T-helper 9 cell (primary cell): ENCODE measurements around the gene MRPL11.
"Not testable (repeated sequence)": the region's sequence is repeated elsewhere in the genome, so short reads cannot be mapped to it uniquely, and the experiment has no call there.

ENCODE experiments used
- DNase-seq: peaks from one replicate; pipeline ENCODE4 v3.0.0-alpha.2; 2020

The MRPL11 gene

DNA sequence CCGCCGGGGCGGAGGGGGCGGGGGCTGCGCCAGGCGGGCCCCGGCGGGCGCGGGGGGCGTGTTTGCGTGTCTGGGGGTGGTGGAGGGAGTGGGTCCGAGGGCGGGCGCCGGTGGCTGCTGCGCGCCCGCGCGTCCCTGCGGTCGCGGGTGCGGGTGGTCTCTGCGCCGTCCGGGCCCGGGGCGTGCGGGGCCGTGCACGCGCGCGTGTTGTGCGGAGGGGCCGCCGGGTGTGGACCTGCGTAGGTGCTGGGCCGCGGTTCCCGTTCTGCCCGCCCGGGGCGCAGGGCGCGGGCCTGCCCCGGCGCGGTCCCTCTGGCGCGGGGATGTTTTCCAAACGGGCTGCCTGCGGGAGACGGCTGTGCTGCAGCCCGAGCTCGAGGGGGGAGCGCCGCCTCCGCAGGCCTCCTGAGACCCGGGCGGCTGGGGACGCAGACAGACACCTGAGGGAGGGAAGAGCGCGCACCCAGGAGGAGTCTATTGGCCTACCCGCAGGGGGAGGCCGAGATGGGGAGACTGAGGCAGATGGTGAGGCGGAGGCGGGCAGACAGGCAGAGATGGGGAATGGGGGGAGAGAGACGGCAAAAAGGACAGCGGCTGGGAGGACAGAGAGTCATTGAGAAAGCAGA lies 28.5 kb upstream of the MRPL11 start:
- no peak for DNase-seq

GRCh38 chr11:66466225-66467033 lies 27.8 kb upstream of the MRPL11 start, which contains the start of gene PELI3:
Gene PELI3 (plus strand): TSS chr11:66466905. CDS start chr11:66468129, 1,224 bp downstream.
- peak; percentile 99 for DNase-seq

DNA sequence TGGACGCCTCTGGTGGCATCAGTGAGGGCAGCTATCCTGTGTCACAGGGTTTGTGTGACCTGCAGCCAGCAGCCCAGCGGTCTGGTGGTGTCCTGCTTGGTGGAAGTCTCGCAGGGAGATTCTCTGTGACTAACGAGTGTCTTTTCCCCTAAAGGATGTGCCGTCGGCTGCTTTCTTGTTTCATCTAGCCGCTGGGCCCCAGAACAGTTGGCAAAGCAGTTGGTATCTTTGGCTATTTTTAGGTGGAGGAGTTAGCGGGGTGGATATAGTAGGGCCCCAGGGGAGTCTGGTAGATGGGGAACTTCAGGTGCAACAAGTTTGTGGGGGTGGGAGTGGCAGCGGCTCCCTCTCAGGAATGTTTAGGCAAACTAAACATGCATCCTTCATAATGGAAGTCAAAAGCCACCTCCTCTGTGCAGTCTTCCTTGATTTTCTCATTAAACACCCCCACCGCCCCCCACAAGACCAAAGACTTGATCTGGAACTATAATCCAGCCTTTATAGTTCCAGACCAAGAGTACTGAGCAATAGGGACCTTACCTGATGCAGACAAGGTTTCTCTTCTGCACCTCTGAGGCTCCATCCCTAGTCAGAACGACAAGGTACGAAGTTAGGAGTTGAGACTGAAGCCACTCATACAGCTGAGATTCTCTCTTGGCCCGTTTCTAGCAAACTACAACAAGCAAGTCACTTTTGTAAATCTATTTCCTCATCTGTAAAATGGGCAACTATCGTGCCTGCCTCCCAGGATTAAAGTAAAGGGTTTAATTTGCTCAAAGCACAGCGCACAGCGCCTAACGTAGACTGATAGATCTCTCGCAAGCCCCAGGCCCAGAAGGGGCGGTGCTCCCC lies 27.0 kb upstream of the MRPL11 start:
- DNase-seq = no peak

GRCh38 chr11:66464916-66465315 lies 26.3 kb upstream of the MRPL11 start:
- DNase-seq = no peak

DNA sequence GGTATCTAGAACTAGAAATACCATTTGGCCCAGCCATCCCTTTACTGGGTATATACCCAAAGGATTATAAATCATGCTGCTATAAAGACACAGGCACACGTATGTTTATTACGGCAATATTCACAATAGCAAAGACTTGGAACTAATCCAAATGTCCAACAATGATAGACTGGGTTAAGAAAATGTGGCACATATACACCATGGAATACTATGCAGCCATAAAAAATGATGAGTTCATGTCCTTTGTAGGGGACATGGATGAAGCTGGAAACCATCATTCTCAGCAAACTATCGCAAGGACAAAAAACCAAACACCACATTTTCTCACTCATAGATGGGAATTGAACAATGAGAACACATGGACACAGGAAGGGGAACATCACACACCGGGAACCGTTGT lies 25.5 kb upstream of the MRPL11 start:
- not testable (repeated sequence) for DNase-seq

DNA sequence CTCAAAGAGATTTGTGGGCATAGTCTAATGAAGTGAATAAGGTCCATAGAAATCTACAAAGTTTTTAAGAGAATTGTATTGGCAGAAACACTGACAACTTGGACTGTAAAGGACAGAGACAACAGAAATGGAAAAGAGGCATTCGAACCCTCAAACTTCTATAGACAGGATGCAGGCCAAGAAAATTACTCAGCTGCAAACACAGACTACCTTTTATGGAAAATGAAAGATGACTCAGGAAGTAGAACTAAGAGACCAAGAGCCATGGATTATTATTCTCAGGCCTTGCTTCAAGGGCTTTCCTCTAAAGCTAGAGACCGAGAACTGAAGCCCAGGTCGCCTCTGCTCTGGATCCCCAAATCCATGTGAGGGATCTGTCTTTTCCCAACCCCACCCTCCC lies 24.3 kb upstream of the MRPL11 start:
- DNase-seq = no peak

GRCh38 chr11:66462010-66462409 lies 23.4 kb upstream of the MRPL11 start:
- no peak for DNase-seq

GRCh38 chr11:66459138-66459778 lies 20.6 kb upstream of the MRPL11 start:
- DNase-seq = no peak

DNA sequence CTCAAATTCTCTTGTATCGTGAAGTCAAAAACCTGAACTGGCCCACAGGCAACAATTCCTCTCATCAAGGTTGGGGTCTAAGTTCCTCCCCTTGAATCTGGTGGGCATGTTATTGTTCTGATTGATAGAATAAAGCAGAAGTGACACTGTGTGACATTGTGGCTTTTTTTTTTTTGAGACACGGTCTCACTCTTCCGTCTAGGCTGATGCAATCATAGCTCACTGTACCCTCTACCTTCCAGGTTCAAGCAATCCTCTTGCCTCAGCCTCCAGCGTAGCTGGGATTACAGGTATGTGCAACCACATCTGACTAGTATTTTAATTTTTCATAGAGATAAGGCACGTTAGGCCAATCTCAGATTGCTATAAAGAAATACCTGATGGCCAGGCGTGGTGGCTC lies 19.2 kb upstream of the MRPL11 start:
- DNase-seq = no peak

- DNase-seq = no peak
Observed at GRCh38 chr11:66454828-66455227, 16.2 kb upstream of the MRPL11 start.

DNA sequence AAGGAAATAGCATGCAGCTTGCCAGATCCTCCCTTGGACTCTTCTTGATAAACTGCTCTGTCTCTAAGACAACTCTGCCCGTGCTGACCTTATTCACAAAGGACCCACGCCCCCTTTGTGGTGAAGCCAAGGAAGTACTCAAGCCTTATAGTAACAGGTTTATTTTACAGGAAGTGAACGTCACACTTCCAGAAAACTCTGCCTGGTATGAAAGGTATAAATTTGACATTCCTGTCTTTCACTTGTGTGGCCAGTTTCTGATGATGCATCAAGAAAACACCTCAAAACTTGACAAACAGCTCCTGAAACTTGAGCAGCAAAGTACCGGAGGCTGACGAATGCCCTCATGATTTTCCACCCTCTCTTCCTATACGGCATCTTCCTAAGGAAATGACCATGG lies 15.6 kb upstream of the MRPL11 start:
- DNase-seq = no peak

DNA sequence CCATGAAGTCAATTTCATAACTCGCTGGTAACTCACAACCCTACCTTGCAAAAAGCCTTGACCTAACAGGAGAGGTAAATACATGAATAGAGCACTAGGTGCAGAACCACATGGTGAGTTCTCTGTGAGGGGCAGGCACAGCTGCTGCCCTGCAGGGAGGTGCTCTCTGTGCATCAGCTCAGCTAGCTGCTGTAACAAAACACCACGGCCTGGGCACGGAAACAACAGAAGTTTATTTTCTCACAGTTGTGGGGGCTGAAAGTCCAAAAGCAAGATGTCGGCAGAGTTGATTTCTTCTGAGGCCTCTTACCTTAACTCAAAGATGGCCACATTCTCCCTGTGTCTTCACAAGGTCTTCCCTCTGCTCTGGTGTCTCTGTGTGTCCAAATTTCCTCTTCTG lies 13.0 kb upstream of the MRPL11 start:
- no peak for DNase-seq

GRCh38 chr11:66450560-66450959 lies 11.9 kb upstream of the MRPL11 start:
- no peak for DNase-seq

DNA sequence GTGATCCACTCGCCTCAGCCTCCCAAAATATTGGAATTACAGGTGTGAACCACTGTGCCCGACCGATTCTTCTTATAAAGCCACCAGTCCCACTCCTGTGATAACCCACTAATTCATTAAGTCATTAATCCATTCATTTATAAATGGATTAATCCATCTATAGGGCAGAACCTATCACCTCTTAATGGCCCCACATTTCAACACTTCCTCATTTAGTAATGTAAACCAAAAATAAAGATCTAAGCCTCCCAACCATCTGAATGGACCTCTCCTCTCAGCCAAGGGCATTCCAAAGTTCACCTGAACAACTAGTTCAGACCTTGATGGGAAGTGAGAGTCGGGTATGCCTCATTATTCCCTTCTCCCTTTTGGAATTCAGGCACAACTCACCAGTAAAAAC lies 9.9 kb upstream of the MRPL11 start:
- no peak for DNase-seq

DNA sequence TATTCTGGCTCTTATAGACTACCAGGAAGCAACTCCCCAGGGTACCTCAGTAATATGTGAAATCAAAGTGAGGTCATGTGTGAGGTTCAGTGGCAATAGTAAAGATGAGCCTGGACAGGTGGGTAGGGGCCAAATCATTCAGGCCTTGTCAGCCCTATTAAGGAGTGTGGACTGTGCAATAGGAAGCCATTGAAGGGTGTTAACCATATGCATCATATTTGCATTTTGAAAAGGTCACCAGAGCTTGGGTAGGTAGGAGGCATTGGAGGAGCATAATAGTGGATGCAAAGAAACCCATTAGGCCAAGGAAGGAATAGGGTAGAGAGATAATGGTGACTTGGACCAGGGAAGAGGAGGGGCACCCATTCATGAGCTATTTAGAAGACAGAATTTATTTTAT lies 8.4 kb upstream of the MRPL11 start:
- DNase-seq = no peak

DNA sequence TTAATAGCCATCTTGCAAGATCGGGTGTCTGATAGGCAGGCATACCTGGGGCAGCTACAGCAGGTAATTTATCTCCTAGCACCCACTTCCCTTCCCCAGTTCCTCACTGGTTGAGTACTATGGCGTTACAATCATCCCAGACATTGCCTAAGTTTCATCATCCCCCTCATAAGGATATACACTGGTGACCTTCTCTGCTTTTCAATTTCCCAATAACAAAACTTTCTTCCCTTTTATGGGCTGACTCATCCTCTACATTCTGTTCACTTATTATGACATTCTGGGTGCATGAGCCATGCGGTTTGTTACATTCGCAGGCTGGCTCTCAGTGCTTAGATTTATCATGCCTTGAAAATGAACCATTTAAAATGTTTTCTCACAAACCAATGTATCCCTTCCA lies 5.0 kb upstream of the MRPL11 start:
- DNase-seq = no peak

DNA sequence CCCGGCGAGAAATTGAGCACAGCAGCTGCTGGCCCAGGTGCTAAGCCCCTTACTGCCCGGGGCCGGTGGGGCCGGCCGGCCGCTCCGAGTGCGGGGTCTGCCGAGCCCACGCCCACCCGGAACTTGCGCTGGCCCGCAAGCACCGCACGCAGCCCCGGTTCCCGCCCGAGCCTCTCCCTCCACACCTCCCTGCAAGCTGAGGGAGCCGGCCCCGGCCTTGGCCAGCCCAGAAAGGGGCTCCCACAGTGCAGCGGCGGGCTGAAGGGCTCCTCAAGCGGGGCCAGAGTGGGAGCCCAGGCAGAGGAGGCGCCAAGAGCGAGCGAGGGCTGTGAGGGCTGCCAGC lies 2.3 kb upstream of the MRPL11 start:
- DNase-seq = not testable (repeated sequence)

DNA sequence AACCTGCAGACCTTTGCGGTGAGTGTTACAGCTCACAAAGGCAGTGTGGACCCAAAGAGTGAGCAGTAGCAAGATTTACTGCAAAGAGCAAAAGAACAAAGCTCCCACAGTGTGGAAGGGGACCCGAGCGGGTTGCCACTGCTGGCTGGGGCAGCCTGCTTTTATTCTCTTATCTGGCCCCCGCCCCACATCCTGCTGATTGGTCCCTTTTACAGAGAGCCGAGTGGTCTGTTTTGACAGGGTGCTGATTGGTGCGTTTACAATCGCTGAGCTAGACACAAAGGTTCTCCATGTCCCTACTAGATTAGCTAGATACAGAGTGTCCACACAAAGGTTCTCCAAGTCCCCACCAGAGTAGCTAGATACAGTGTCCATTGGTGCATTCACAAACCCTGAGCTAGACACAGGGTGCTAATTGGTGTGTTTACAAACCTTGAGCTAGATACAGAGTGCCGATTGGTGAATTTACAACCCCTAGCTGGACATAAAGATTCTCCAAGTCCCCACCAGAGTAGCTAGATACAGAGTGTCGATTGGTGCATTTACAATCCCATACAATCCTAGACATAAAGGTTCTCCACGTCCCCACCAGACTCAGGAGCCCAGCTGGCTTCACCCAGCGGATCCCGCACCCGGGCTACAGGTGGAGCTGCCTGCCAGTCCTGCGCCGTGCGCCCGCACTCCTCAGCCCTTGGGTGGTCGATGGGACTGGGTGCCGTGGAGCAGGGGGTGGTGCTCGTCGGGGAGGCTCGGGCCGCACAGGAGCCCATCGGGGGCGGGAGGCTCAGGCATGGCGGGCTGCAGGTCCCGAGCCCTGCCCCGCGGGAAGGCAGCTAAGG lies 1.7 kb upstream of the MRPL11 start:
- not testable (repeated sequence) for DNase-seq

DNA sequence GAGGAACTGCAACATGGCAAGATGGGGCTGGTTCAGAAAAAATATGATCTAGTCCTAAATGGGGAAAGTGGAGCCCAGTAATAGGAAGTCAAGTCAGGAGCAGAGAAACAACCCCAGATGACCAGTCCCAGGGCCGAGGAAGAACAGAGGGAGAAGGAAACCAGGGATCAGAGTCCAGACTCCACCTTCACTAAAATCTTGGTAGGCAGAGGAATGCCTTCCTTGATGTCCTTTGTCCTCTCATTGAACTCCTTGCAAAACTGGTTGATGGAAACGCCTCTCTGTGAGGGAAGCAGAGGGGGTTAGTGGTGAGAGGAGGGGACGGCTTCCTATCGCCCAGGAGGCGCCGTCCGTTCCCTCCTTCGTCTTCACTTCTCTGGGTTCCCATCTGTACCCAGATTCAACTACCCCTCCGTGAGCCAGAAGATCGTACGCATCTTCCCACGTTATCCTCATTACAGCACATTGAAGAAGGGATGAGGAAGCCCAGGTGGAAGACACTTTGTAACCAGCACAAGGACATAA lies 607 bp downstream of the MRPL11 start:
- DNase-seq = no peak

GRCh38 chr11:66432597-66432996 lies 6.1 kb downstream of the MRPL11 start:
- no peak for DNase-seq

DNA sequence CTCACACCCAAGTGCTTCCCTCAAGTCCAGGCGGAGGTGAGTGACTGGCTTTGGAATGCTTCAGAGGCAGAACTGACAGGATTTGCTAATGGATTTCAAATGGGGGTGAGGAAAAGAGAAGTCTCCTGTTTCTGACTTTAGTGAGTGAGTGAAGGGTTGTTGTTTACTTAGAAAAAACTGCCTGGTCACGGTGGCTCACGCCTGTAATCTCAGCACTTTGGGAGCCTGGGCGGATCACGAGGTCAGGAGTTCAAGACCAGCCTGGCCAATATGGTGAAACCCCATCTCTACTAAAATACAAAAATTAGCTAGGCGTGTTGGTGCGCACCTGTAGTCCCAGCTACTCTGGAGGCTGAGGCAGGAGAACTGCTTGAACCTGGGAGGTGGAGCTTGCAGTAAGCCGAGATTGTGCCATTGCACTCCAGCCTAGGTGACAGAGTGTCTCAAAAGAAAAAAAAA lies 6.7 kb downstream of the MRPL11 start:
- DNase-seq = not testable (repeated sequence)

DNA sequence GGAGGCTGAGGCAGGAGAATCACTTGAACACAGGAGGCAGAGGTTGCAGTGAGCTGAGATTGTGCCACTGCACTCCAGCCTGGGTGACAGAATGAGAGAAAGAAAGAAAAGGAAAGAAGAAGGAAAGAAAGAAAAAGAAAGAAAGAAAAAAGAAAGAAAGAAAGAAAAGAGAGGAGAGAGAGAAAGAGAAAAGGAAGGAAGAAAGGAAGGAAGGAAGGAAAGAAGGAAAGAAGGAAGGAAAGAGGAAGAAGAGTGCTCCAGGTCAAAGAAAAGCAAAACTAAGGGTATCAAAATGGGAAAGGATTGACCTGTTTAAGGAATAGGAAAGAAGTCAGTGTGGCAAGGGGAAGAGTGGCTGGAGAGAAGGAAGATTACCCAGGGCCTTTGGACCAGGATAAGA lies 7.4 kb downstream of the MRPL11 start:
- not testable (repeated sequence) for DNase-seq
